HepG2 (cell line): ENCODE measurements around the gene LAMTOR1. TPM values are rescaled to one million over a fixed set of nuclear protein-coding genes. Genes with fewer than 3 reads are reported as not detected.

Source experiments
- ETV6 ChIP-seq: sonication (generic); formaldehyde crosslinking; conservative IDR thresholded peaks from 2 replicates; pipeline ENCODE4 v1.4.0; 2020; ENCODE audit warnings: missing genetic modification reagents
- HNRNPUL1 ChIP-seq: fragments of 200-400 bp; formaldehyde crosslinking; IDR thresholded peaks from 2 replicates; pipeline ENCODE4 v1.6.1; 2017; ENCODE audit warnings: low read depth, mild to moderate bottlenecking, low read length, moderate library complexity
- REPIN1 ChIP-seq: sonication (generic); formaldehyde crosslinking; IDR thresholded peaks from 2 replicates; pipeline ENCODE4 v1.8.0; 2022; ENCODE audit warnings: missing genetic modification reagents, low read depth, mild to moderate bottlenecking, borderline replicate concordance
- ZBTB21 ChIP-seq: sonication (generic); formaldehyde crosslinking; IDR thresholded peaks from 2 replicates; pipeline ENCODE4 v1.4.0; 2020; ENCODE audit warnings: missing genetic modification reagents
- ZNF317 ChIP-seq: sonication (generic); formaldehyde crosslinking; IDR thresholded peaks from 2 replicates; pipeline ENCODE4 v1.5.0; 2020; ENCODE audit warnings: mild to moderate bottlenecking, missing genetic modification reagents
- ZNF326 ChIP-seq: sonication (generic); formaldehyde crosslinking; IDR thresholded peaks from 2 replicates; pipeline ENCODE4 v1.4.0; 2020; ENCODE audit warnings: missing genetic modification reagents, borderline replicate concordance
- ZNF605 ChIP-seq: sonication (generic); formaldehyde crosslinking; IDR thresholded peaks from 2 replicates; pipeline ENCODE4 v1.8.0; 2022; ENCODE audit warnings: mild to moderate bottlenecking, missing genetic modification reagents
- ZNF83 ChIP-seq: sonication (generic); formaldehyde crosslinking; IDR thresholded peaks from 2 replicates; pipeline ENCODE4 v1.4.0; 2020; ENCODE audit warnings: missing genetic modification reagents, mild to moderate bottlenecking, borderline replicate concordance
- polyA plus RNA-seq, 8 experiments: library from polyadenylated mRNA; depleted of rRNA in 3 of 8; stranded (reverse) in 7 of 8; unstranded in 1 of 8; fragments of >200 nt; fragmentation: Illumina TruSeq in 4 of 8; extraction: Trizol in 4 of 8; gene quantifications; 2 replicates each; pipeline versions ENCODE4 v1.2.1 to v1.2.3, GENCODE V29; 2011 to 2016; ENCODE audit warnings: low read depth in 4 of 8, missing spikeins in 1 of 8, mixed read lengths in 1 of 8; ENCODE audit not compliant: insufficient read depth in 1 of 8
- total RNA-seq, 5 experiments: library from RNA; depleted of rRNA; stranded (reverse); fragments of >200 nt; fragmentation: Illumina TruSeq; extraction: Trizol; gene quantifications; 2 replicates each; pipeline ENCODE4 v1.2.3, GENCODE V29; 2016; ENCODE audit warnings: low read depth in 1 of 5
- TF ChIP-seq, protein P1 (sequence below), 2 experiments: sonication (generic) in 1 of 2; formaldehyde crosslinking in 1 of 2; IDR thresholded peaks; 2 replicates each; pipeline versions ENCODE4 v1.6.1 to v1.9.0; 2014 to 2022; ENCODE audit warnings: antibody characterized with exemption in 1 of 2, borderline replicate concordance in 1 of 2, inconsistent platforms in 1 of 2, low read depth in 1 of 2, missing genetic modification reagents in 1 of 2
- TF ChIP-seq, protein P2 (sequence below): sonication (generic); formaldehyde crosslinking; conservative IDR thresholded peaks from 2 replicates; pipeline ENCODE4 v1.4.0; 2020; ENCODE audit warnings: mild to moderate bottlenecking, missing genetic modification reagents, moderate library complexity
- TF ChIP-seq, protein P3 (sequence below): sonication (generic); formaldehyde crosslinking; IDR thresholded peaks from 2 replicates; pipeline ENCODE4 v1.5.1; 2020; ENCODE audit warnings: mild to moderate bottlenecking, missing genetic modification reagents
- TF ChIP-seq, protein P4 (sequence below): sonication (generic); formaldehyde crosslinking; IDR thresholded peaks from 2 replicates; pipeline ENCODE4 v1.4.0; 2020; ENCODE audit warnings: mild to moderate bottlenecking, missing genetic modification reagents
- TF ChIP-seq, protein P5 (sequence below): sonication (generic); formaldehyde crosslinking; IDR thresholded peaks from 2 replicates; pipeline ENCODE4 v1.8.1; 2023; ENCODE audit warnings: mild to moderate bottlenecking, missing genetic modification reagents

LAMTOR1 gene
- total and polyA plus RNA-seq, 2 of the 13 experiments (the other 11 are each of a cell fraction or from before 2014, with no cell fraction given), result 60.4 to 66.0 TPM

DNA sequence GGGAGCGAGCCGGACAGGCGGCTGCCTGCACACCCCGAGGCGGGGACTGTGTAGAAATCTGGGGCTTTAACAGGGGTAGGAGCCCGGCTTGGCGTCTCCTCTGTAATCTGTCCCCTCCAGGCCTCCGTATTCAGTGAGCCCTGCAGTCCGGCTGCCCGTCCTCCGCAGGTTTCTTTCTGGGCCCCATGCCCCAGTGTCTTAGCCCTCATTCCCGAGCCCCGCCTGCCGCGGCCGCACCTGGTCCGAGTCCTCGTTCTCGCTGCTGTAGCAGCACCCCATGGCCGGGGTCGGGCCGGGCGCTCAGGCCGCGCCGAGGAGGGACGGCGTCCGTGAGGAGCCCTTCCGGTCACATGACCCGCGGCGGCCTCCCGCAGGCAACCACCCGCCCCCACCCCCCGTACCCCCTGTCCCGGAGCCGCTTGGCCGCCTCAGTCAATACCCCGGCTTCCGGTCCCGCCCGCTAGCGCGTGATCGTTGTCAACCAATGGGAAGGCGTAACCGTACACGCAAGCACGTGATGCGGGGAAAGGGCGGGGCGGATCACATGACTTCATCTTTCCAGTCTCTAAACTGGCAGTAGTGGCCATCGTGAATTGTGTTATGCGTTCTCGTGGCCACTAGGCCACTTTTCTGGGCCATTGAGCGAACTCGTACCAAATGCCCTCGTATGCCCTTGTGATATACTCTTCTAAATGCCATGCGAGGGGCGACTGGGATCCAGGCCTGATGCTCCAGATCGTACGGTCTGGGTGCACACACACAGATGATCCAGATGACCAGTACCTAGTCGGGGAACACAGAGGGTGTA lies at the start of gene LAMTOR1 (continued):
- TF ChIP-seq, protein P1, sequence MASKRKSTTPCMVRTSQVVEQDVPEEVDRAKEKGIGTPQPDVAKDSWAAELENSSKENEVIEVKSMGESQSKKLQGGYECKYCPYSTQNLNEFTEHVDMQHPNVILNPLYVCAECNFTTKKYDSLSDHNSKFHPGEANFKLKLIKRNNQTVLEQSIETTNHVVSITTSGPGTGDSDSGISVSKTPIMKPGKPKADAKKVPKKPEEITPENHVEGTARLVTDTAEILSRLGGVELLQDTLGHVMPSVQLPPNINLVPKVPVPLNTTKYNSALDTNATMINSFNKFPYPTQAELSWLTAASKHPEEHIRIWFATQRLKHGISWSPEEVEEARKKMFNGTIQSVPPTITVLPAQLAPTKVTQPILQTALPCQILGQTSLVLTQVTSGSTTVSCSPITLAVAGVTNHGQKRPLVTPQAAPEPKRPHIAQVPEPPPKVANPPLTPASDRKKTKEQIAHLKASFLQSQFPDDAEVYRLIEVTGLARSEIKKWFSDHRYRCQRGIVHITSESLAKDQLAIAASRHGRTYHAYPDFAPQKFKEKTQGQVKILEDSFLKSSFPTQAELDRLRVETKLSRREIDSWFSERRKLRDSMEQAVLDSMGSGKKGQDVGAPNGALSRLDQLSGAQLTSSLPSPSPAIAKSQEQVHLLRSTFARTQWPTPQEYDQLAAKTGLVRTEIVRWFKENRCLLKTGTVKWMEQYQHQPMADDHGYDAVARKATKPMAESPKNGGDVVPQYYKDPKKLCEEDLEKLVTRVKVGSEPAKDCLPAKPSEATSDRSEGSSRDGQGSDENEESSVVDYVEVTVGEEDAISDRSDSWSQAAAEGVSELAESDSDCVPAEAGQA (IDR thresholded peaks at IDR 0.05; ENCODE audit: low read depth), result peak; percentile 21; the same call in 1 of the 2 replicates
- TF ChIP-seq, protein P1 (CRISPR knock-in tag; IDR thresholded peaks at IDR 0.05; ENCODE audit: borderline replicate concordance), result no peak
- TF ChIP-seq ETV6 (no peak), ZNF326 (CRISPR knock-in tag) (no peak), ZNF83 (CRISPR knock-in tag) (peak; percentile 54; the same call in 1 of the 2 replicates), ZBTB21 (no peak), ZNF317 (CRISPR knock-in tag) (peak; percentile 55), REPIN1 (CRISPR knock-in tag) (peak; percentile 21; the same call in 1 of the 2 replicates), ZNF605 (CRISPR knock-in tag) (no peak; the same call in none of the 2 replicates), HNRNPUL1 (no peak)
- TF ChIP-seq, protein P2, sequence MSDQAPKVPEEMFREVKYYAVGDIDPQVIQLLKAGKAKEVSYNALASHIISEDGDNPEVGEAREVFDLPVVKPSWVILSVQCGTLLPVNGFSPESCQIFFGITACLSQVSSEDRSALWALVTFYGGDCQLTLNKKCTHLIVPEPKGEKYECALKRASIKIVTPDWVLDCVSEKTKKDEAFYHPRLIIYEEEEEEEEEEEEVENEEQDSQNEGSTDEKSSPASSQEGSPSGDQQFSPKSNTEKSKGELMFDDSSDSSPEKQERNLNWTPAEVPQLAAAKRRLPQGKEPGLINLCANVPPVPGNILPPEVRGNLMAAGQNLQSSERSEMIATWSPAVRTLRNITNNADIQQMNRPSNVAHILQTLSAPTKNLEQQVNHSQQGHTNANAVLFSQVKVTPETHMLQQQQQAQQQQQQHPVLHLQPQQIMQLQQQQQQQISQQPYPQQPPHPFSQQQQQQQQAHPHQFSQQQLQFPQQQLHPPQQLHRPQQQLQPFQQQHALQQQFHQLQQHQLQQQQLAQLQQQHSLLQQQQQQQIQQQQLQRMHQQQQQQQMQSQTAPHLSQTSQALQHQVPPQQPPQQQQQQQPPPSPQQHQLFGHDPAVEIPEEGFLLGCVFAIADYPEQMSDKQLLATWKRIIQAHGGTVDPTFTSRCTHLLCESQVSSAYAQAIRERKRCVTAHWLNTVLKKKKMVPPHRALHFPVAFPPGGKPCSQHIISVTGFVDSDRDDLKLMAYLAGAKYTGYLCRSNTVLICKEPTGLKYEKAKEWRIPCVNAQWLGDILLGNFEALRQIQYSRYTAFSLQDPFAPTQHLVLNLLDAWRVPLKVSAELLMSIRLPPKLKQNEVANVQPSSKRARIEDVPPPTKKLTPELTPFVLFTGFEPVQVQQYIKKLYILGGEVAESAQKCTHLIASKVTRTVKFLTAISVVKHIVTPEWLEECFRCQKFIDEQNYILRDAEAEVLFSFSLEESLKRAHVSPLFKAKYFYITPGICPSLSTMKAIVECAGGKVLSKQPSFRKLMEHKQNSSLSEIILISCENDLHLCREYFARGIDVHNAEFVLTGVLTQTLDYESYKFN (CRISPR knock-in tag), result no peak; the same call in 1 of the 2 replicates
- TF ChIP-seq, protein P3, sequence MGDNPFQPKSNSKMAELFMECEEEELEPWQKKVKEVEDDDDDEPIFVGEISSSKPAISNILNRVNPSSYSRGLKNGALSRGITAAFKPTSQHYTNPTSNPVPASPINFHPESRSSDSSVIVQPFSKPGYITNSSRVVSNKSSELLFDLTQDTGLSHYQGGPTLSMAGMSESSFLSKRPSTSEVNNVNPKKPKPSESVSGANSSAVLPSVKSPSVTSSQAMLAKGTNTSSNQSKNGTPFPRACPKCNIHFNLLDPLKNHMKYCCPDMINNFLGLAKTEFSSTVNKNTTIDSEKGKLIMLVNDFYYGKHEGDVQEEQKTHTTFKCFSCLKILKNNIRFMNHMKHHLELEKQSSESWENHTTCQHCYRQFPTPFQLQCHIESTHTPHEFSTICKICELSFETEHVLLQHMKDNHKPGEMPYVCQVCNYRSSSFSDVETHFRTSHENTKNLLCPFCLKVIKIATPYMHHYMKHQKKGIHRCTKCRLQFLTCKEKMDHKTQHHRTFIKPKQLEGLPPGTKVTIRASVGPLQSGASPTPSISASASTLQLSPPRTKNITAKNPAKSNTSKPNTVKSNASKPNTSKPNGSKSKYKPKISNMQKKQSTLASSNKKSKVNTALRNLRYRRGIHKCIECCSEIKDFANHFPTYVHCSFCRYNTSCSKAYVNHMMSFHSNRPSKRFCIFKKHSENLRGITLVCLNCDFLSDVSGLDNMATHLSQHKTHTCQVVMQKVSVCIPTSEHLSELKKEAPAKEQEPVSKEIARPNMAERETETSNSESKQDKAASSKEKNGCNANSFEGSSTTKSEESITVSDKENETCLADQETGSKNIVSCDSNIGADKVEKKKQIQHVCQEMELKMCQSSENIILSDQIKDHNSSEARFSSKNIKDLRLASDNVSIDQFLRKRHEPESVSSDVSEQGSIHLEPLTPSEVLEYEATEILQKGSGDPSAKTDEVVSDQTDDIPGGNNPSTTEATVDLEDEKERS (CRISPR knock-in tag), result peak; percentile 61; the same call in 1 of the 2 replicates
- TF ChIP-seq, protein P4, sequence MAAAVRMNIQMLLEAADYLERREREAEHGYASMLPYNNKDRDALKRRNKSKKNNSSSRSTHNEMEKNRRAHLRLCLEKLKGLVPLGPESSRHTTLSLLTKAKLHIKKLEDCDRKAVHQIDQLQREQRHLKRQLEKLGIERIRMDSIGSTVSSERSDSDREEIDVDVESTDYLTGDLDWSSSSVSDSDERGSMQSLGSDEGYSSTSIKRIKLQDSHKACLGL, result peak; percentile 87
- TF ChIP-seq, protein P5, sequence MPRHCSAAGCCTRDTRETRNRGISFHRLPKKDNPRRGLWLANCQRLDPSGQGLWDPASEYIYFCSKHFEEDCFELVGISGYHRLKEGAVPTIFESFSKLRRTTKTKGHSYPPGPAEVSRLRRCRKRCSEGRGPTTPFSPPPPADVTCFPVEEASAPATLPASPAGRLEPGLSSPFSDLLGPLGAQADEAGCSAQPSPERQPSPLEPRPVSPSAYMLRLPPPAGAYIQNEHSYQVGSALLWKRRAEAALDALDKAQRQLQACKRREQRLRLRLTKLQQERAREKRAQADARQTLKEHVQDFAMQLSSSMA (CRISPR knock-in tag), result no peak
